Brain microvascular endothelial cell (primary cell): ENCODE data around the gene IMPA2.
"Not testable (repeated sequence)": the region's sequence is repeated elsewhere in the genome, so short reads cannot be mapped to it uniquely, and the experiment has no call there.

Experiments used
- DNase-seq: peaks from one replicate; pipeline ENCODE4 v3.0.0-alpha.2; 2020
- H3K27ac ChIP-seq: fragments of 250-450 bp; sonication (Bioruptor Pico); 2 replicates; pipeline ENCODE4 v1.5.1; 2020; ENCODE audit warnings: mild to moderate bottlenecking, moderate library complexity
- H3K27me3 ChIP-seq: fragments of 250-450 bp; sonication (Bioruptor Pico); replicated peaks from 2 replicates; pipeline ENCODE4 v1.5.1; 2020; ENCODE audit warnings: mild to moderate bottlenecking
- H3K36me3 ChIP-seq: fragments of 250-450 bp; sonication (Bioruptor Pico); replicated peaks from 2 replicates; pipeline ENCODE4 v1.5.1; 2020; ENCODE audit warnings: mild to moderate bottlenecking
- H3K4me3 ChIP-seq: 2 replicates; pipeline ENCODE4 v1.5.1; 2011; ENCODE audit warnings: low read depth, mild to moderate bottlenecking, control low read depth, low read length, moderate library complexity
- CTCF ChIP-seq: IDR thresholded peaks from 2 replicates; pipeline ENCODE4 v1.5.1; 2011; ENCODE audit warnings: low read depth, mild to moderate bottlenecking, moderate library complexity, low read length, control low read depth, inconsistent platforms; ENCODE audit errors: missing control alignments
- in situ Hi-C: cut with HindIII; loops from 2 replicates; pipeline ENCODE4 v1.10.0; 2017; ENCODE audit warnings: low sequenced_read_pairs, low pct_ligation_motif_present

The IMPA2 gene

DNA sequence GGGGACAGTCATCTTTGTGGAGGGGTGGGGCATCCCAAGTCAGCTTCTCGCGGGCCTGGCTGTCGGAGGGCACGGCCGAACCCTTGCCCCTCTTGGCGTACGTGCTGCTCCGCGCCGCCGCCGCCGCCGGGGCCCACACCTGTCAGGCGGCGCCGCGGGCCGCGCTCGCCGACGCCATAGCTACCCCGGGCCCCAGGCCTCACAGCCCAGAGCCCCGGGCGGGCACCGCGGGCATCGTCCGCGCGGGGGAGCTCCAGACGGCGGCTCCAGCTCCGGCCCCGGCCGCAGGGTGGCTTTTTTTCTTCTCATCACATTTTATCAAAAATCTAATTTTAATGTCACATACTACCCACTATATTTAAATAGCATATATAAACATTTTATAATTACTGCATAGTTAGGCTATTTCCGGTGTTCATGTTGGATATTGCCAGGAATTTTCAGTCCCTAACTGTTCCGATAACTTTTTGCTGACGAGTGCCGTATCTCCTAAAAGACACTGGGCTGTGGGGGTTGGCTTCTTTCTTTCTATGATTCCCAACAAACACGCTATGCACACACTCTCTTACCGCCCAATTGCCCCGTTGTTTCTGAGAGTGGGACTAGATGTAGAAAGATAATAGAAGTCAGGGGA, 87.1 kb downstream of the IMPA2 start:
- peak; percentile 13 for TF ChIP-seq CTCF
- H3K36me3 ChIP-seq, H3K27me3 ChIP-seq, in situ Hi-C loops: not testable (repeated sequence)
- Histone ChIP-seq H3K27ac (peak overlapping the region; percentile 23), H3K4me3 (peak overlapping the region; percentile 12)
- peak; percentile 18 for DNase-seq

GRCh38 chr18:12068950-12069320, 87.6 kb downstream of the IMPA2 start:
- no peaks in the 10 kb centered on the region for H3K36me3 ChIP-seq
- TF ChIP-seq CTCF = no peak
- H3K27me3 ChIP-seq = no peaks in the 10 kb centered on the region
- H3K27ac ChIP-seq = peak overlapping the region; percentile 23
- in situ Hi-C loops = no loop called here
- DNase-seq = peak; percentile 7
- H3K4me3 ChIP-seq = no peak overlapping the region

DNA sequence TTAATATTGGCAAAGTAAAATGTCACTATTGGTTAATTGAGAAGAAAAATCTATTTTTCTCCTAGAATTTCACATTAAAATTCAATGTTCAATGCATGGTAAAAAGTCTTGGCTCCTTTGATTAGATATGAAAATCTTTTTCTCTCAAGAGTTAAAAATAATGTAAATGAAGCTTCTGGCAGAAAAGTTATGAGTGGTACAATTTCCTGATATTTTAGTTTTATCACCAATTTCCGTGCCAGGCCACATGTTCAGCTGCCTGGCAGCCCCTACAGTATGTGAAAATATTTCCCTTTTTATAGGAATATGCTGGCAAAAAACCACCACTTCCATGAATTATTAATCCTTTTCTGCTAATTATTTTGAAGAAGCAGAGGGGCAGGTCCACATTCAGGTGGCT, 89.8 kb downstream of the IMPA2 start:
- H3K27me3 ChIP-seq, in situ Hi-C loops, H3K36me3 ChIP-seq, DNase-seq, H3K27ac ChIP-seq, H3K4me3 ChIP-seq: not testable (repeated sequence)

DNA sequence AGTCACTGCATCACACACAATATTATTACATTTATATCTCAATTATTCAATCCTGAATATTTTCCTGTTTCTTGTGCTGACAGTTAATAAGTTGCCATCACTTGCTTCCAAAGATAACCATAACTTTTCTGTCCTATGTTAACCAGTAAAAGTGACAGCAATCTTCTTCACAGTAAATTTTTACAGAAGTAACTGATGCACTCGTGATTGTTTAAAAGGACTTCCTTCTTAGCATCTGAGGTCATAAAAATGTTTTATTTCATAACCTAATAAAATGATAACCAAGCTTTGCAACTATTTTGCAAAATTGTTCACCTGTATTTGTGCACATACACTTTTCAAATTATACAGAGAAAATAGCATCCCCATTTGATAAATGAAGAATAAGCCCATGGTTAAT, 91.7 kb downstream of the IMPA2 start:
- Histone ChIP-seq H3K27me3 (no peaks in the 10 kb centered on the region), H3K36me3 (no peaks in the 10 kb centered on the region), H3K4me3 (no peak overlapping the region), H3K27ac (no peak overlapping the region)
- in situ Hi-C loops = no loop called here
- TF ChIP-seq CTCF = no peak
- no peak for DNase-seq

- Histone ChIP-seq H3K27me3 (no peaks in the 10 kb centered on the region), H3K4me3 (no peak overlapping the region), H3K27ac (no peak overlapping the region), H3K36me3 (no peaks in the 10 kb centered on the region)
- peak; percentile 21 for DNase-seq
- in situ Hi-C loops = no loop called here
- TF ChIP-seq CTCF = peak; percentile 46
Measured at GRCh38 chr18:12074736-12075135, 93.4 kb downstream of the IMPA2 start.

DNA sequence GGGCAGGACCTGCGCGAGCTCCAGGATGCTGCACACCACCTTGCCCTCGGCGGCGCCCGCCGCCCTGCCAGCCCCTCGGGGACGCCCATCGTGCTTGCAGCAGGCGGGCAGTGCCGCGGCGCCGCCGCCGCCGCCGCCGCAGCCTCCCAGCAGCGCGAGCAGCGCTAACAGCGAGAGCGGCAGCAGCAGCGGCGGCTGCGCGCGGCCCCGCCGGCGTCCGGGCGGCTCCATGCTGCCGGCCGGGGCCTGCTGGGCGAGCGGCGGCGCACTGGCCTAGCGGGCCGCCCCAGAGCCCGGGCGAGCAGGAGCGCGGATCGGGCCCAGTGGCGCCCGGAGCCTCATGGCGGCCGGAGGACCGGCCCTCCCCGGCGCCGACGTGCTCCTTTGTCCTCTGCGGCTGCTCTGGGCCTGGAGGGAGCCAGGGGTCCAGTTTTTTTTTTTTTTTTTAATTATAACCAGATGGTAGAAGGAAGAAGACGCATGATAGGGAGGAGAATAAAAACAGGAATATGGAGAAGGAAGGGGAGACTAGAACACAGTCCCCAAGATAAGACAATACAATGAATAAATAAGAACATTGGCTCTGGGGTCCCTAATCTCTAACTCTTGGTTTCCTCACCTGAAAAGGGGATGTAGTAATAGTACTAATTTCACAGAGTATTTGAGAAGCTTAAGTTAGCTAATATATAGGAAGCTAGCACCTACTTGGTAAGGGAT, 95.3 kb downstream of the IMPA2 start:
- in situ Hi-C loops = no loop called here
- no peak for DNase-seq

GRCh38 chr18:12077994-12078393, 96.7 kb downstream of the IMPA2 start:
- H3K36me3 ChIP-seq, H3K27me3 ChIP-seq, H3K4me3 ChIP-seq, in situ Hi-C loops, DNase-seq, H3K27ac ChIP-seq: not testable (repeated sequence)

More for the DNA sequence above, 95.3 kb downstream of the IMPA2 start:
- H3K27ac ChIP-seq = no peak overlapping the region
- TF ChIP-seq CTCF = no peak
- no peaks in the 10 kb centered on the region for H3K36me3 ChIP-seq
- peak overlapping the region; percentile 35 for H3K4me3 ChIP-seq
- H3K27me3 ChIP-seq = no peaks in the 10 kb centered on the region
